ENCODE measurements around the gene STAU1.
"Not testable (repeated sequence)": the region's sequence is repeated elsewhere in the genome, so short reads cannot be mapped to it uniquely, and the experiment has no call there.

Gene STAU1

GRCh38 chr20:49203011-49203410 is 14.9 kb upstream of the STAU1 start:
- no peak for DNase-seq (ENCODE audit: low read depth in 2 of 2)

GRCh38 chr20:49199729-49200293 is 11.7 kb upstream of the STAU1 start:
- DNase-seq (ENCODE audit: low read depth in 2 of 2): no peak

GRCh38 chr20:49192944-49193518 is 4.9 kb upstream of the STAU1 start:
- not testable (repeated sequence) for DNase-seq (ENCODE audit: low read depth in 2 of 2)

- no peak for DNase-seq (ENCODE audit: low read depth in 2 of 2)
Observed at GRCh38 chr20:49187330-49187850, 744 bp downstream of the STAU1 start.

- DNase-seq (ENCODE audit: low read depth in 2 of 2): peak; percentile 47 to 63
Observed at GRCh38 chr20:49186535-49187329, 1.4 kb downstream of the STAU1 start.

- no peak for DNase-seq (ENCODE audit: low read depth in 2 of 2)
Observed at GRCh38 chr20:49185071-49185761, 2.9 kb downstream of the STAU1 start.

GRCh38 chr20:49184691-49185070 is 3.5 kb downstream of the STAU1 start:
- no peak for DNase-seq (ENCODE audit: low read depth in 2 of 2)

- DNase-seq (ENCODE audit: low read depth in 2 of 2): not testable (repeated sequence)
Observed at GRCh38 chr20:49184084-49184501, 4.0 kb downstream of the STAU1 start.

- no peak for DNase-seq (ENCODE audit: low read depth in 2 of 2)
Observed at GRCh38 chr20:49183444-49183843, 4.7 kb downstream of the STAU1 start.

- no peak for DNase-seq (ENCODE audit: low read depth in 2 of 2)
Observed at GRCh38 chr20:49181265-49181877, 6.8 kb downstream of the STAU1 start.

GRCh38 chr20:49179368-49180277 is 8.5 kb downstream of the STAU1 start:
- DNase-seq (ENCODE audit: low read depth in 2 of 2): no peak

GRCh38 chr20:49174183-49174582 is 14.0 kb downstream of the STAU1 start:
- DNase-seq (ENCODE audit: low read depth in 2 of 2): no peak

GRCh38 chr20:49172413-49172812 is 15.7 kb downstream of the STAU1 start:
- DNase-seq (ENCODE audit: low read depth in 2 of 2): no peak

GRCh38 chr20:49171909-49172308 is 16.2 kb downstream of the STAU1 start:
- no peak for DNase-seq (ENCODE audit: low read depth in 2 of 2)

GRCh38 chr20:49170714-49171113 is 17.4 kb downstream of the STAU1 start:
- DNase-seq (ENCODE audit: low read depth in 2 of 2): no peak

- DNase-seq (ENCODE audit: low read depth in 2 of 2): no peak
Observed at GRCh38 chr20:49169547-49169946, 18.6 kb downstream of the STAU1 start.

GRCh38 chr20:49168864-49169263 is 19.3 kb downstream of the STAU1 start:
- not testable (repeated sequence) for DNase-seq (ENCODE audit: low read depth in 2 of 2)

- no peak for DNase-seq (ENCODE audit: low read depth in 2 of 2)
Observed at GRCh38 chr20:49167811-49168507, 20.2 kb downstream of the STAU1 start.

- no peak for DNase-seq (ENCODE audit: low read depth in 2 of 2)
Observed at GRCh38 chr20:49166534-49167449, 21.3 kb downstream of the STAU1 start.

Data from stimulated activated CD4-positive, alpha-beta T cell treated with anti-CD3 and anti-CD28 coated beads, Interleukin-1b, Interleukin-23, amount 100 ng/mL, for 4 hours (primary cell).